Glutamatergic neuron (in vitro differentiated cells): Measurements from ENCODE around the gene BCL2. TPM values are rescaled to one million over a fixed set of nuclear protein-coding genes. Genes with fewer than 3 reads are reported as not detected.

Experiments used
- DNase-seq: peaks from one replicate; pipeline ENCODE4 v3.0.0; 2022
- H3K27ac Mint-ChIP-seq: one replicate; pipeline ENCODE4 v1.8.0; 2020; ENCODE audit warnings: mild to moderate bottlenecking, mixed read lengths, inconsistent platforms; ENCODE audit not compliant: unreplicated experiment
- H3K27me3 Mint-ChIP-seq: one replicate; pipeline ENCODE4 v1.8.0; 2020; ENCODE audit warnings: mild to moderate bottlenecking, moderate library complexity, mixed read lengths, inconsistent platforms; ENCODE audit not compliant: unreplicated experiment
- H3K36me3 Mint-ChIP-seq: one replicate; pipeline ENCODE4 v1.8.0; 2020; ENCODE audit warnings: mild to moderate bottlenecking, mixed read lengths, inconsistent platforms; ENCODE audit not compliant: unreplicated experiment
- H3K4me1 Mint-ChIP-seq: one replicate; pipeline ENCODE4 v1.8.0; 2020; ENCODE audit warnings: mild to moderate bottlenecking, low read depth, mixed read lengths, inconsistent platforms; ENCODE audit not compliant: unreplicated experiment
- H3K4me3 Mint-ChIP-seq: one replicate; pipeline ENCODE4 v1.8.0; 2020; ENCODE audit warnings: mild to moderate bottlenecking, mixed read lengths, inconsistent platforms; ENCODE audit not compliant: unreplicated experiment
- H3K9me3 Mint-ChIP-seq: one replicate; pipeline ENCODE4 v1.8.0; 2020; ENCODE audit warnings: mild to moderate bottlenecking, moderate library complexity, mixed read lengths, inconsistent platforms; ENCODE audit not compliant: unreplicated experiment
- total RNA-seq: library from RNA; stranded (reverse); fragmentation: NEBNext Ultra II Directional; extraction: Animal tissue kit (Norgen Biotek cat#: 25700); gene quantifications from one replicate; pipeline ENCODE4 v1.2.1, GENCODE V29; 2021; ENCODE audit not compliant: unreplicated experiment
- TF ChIP-seq, protein P1 (sequence below): fragments of 200-600 bp; sonication (generic); IDR thresholded peaks from one replicate; pipeline ENCODE4 v1.5.0; 2021; ENCODE audit not compliant: partially characterized antibody, unreplicated experiment

BCL2 gene
- total RNA-seq, 1 donor from 2014 or later: 6.8 TPM

DNA sequence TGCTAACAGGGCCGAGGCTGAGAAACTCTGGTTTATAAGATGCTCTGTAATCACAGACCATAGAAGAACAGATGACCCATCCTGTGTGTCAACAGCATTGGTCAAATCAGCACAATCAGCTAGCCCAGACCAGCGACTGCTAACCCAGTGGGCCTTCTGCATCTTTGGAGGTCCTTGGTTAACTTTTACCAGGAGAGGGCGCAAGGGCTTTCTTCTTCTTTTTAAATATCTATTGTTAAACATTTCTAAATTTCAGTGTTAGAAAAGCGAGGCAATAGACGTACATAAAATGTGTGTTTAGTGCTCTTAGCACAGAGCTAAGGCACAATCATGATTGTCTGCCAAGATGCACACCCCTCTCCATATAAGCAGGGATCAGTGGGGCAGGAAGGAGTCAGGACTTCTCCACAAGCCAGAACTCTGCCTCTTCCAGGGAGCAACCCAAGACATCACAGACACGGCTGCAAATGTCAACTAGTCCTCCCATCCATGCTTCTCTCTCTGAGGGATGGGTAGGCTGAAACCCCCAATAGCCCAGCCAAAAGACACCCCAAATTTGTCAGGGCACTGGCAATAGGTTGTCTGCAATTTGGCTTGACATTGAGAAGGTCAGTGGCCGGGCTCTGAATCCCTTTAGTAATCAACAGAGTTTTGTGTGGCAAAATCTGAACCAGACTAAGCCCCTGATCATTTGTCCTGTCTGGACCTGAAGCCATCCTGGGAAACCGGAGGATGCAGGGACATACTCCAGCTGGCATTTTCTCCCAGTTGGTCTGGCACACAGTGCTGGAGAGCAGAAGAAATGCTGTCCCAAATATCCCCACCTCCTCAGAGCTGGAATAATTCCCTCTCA, 188.2 kb downstream of the BCL2 start:
- Mint-ChIP-seq H3K4me3 (no peak overlapping the region), H3K9me3 (no peaks in the 10 kb centered on the region), H3K27ac (no peak overlapping the region), H3K4me1 (peaks cover 6% of the 10 kb centered on the region), H3K27me3 (no peaks in the 10 kb centered on the region), H3K36me3 (no peaks in the 10 kb centered on the region)
- TF ChIP-seq, protein P1, sequence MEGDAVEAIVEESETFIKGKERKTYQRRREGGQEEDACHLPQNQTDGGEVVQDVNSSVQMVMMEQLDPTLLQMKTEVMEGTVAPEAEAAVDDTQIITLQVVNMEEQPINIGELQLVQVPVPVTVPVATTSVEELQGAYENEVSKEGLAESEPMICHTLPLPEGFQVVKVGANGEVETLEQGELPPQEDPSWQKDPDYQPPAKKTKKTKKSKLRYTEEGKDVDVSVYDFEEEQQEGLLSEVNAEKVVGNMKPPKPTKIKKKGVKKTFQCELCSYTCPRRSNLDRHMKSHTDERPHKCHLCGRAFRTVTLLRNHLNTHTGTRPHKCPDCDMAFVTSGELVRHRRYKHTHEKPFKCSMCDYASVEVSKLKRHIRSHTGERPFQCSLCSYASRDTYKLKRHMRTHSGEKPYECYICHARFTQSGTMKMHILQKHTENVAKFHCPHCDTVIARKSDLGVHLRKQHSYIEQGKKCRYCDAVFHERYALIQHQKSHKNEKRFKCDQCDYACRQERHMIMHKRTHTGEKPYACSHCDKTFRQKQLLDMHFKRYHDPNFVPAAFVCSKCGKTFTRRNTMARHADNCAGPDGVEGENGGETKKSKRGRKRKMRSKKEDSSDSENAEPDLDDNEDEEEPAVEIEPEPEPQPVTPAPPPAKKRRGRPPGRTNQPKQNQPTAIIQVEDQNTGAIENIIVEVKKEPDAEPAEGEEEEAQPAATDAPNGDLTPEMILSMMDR: peak; percentile 45
- no peak for DNase-seq

DNA sequence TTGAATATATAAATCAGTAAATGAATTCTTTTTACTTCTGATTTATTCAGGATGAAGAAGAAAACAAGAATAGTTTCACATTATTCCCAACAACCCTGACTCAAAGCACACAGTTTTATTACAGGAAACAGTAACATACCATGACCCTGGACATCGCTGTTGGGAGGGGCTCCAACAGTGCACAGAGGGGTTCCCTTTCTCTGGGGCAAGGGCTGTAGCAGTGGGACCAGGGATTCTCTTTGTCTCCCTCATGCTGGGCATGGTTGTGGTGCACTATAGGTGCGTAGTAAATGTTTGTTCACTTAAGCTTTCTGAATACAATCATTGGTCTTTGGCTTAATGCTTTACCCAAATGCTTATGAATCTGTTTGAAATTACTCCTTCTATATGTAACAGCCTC, 189.4 kb downstream of the BCL2 start:
- Mint-ChIP-seq H3K9me3 (no peaks in the 10 kb centered on the region), H3K27ac (no peak overlapping the region)
- TF ChIP-seq, protein P1: no peak

DNA sequence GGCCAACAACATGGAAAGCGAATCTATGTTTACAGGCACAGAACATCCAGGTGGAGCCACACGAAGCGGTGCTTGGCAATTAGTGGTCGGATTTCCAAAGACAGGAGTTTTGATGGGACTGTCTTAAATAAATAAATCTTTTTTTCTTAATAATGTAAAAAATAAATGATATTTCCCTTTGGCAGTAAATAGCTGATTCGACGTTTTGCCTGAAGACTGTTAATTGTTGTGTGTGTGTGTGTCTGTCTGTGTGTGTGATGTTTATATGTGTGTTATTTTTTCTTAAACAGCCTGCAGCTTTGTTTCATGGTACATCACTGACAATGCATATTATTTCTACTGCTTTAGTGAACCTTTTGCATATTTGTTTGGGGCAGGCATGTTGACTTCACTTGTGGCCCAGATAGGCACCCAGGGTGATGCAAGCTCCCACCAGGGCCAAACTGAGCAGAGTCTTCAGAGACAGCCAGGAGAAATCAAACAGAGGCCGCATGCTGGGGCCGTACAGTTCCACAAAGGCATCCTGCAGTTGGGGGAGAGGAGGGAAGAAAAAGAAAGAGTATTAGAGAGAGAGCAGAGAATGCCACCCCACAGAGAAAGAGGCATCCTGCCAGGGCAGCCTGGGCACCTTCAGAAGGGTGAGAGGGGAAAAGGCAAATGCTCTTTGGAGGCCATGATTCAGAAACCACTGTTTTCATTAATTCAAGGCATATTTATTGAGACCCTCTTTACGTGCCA, 191.2 kb downstream of the BCL2 start:
- no peaks in the 10 kb centered on the region for H3K27me3 Mint-ChIP-seq
- DNase-seq: no peak
- no peak overlapping the region for H3K4me3 Mint-ChIP-seq
- TF ChIP-seq, protein P1: no peak
- H3K27ac Mint-ChIP-seq: no peak overlapping the region
- no peaks in the 10 kb centered on the region for H3K36me3 Mint-ChIP-seq
- no peaks in the 10 kb centered on the region for H3K9me3 Mint-ChIP-seq
- peaks cover 13% of the 10 kb centered on the region for H3K4me1 Mint-ChIP-seq

More for the DNA sequence above, 189.4 kb downstream of the BCL2 start:
- no peak overlapping the region for H3K4me3 Mint-ChIP-seq
- DNase-seq: no peak
- H3K36me3 Mint-ChIP-seq: no peaks in the 10 kb centered on the region
- H3K27me3 Mint-ChIP-seq: no peaks in the 10 kb centered on the region
- peaks cover 11% of the 10 kb centered on the region for H3K4me1 Mint-ChIP-seq

- Mint-ChIP-seq H3K27ac (no peak overlapping the region), H3K27me3 (no peaks in the 10 kb centered on the region), H3K9me3 (no peaks in the 10 kb centered on the region), H3K4me1 (peaks cover 9% of the 10 kb centered on the region), H3K4me3 (no peak overlapping the region), H3K36me3 (no peaks in the 10 kb centered on the region)
- DNase-seq: no peak
- TF ChIP-seq, protein P1: no peak
Measured at GRCh38 chr18:63126134-63127069, 193.2 kb downstream of the BCL2 start.
